ENCODE results near the gene HAGH.

GRCh38 chr16:1774448-1774780 lies 52.2 kb downstream of the HAGH start:
- TF ChIP-seq CTCF (IDR thresholded peaks at IDR 0.05) (no peak), POLR2A (IDR thresholded peaks at IDR 0.05) (no peak)
